Measurements from ENCODE around the gene CSNK1G2.

Gene CSNK1G2

GRCh38 chr19:1952635-1953034 is 11.7 kb downstream of the CSNK1G2 start:
- TF ChIP-seq ZFP30 (CRISPR knock-in tag; IDR thresholded peaks at IDR 0.05) (no peak), CSRNP3 (CRISPR knock-in tag; IDR thresholded peaks at IDR 0.05) (no peak), TOX (CRISPR knock-in tag; IDR thresholded peaks at IDR 0.05; ENCODE audit: borderline replicate concordance) (no peak)
- no peak for ATAC-seq

- TF ChIP-seq ESRRG (CRISPR knock-in tag; IDR thresholded peaks at IDR 0.05) (no peak), TSHZ2 (CRISPR knock-in tag; IDR thresholded peaks at IDR 0.05) (no peak), TCF4 (CRISPR knock-in tag; IDR thresholded peaks at IDR 0.05; ENCODE audit: borderline replicate concordance) (no peak), OSR1 (CRISPR knock-in tag; IDR thresholded peaks at IDR 0.05) (no peak), ZFP30 (CRISPR knock-in tag; IDR thresholded peaks at IDR 0.05) (no peak), POU6F1 (CRISPR knock-in tag; IDR thresholded peaks at IDR 0.05; ENCODE audit: borderline replicate concordance, low read depth) (no peak), CSDC2 (CRISPR knock-in tag; IDR thresholded peaks at IDR 0.05) (no peak), ISL1 (CRISPR knock-in tag; IDR thresholded peaks at IDR 0.05) (no peak), ZNF8 (CRISPR knock-in tag; IDR thresholded peaks at IDR 0.05) (no peak), ZFP3 (CRISPR knock-in tag; IDR thresholded peaks at IDR 0.05) (no peak), PPARA (CRISPR knock-in tag; IDR thresholded peaks at IDR 0.05; ENCODE audit: borderline replicate concordance) (no peak), RARB (CRISPR knock-in tag; IDR thresholded peaks at IDR 0.05) (no peak), PATZ1 (CRISPR knock-in tag; IDR thresholded peaks at IDR 0.05; ENCODE audit: borderline replicate concordance) (no peak), CSRNP3 (CRISPR knock-in tag; IDR thresholded peaks at IDR 0.05) (no peak)
- ATAC-seq, result no peak
These were observed 12.1 kb downstream of the CSNK1G2 start for GRCh38 chr19:1953037-1953436.

- ATAC-seq, result no peak
- TF ChIP-seq CSDC2 (CRISPR knock-in tag; IDR thresholded peaks at IDR 0.05) (no peak), ESRRG (CRISPR knock-in tag; IDR thresholded peaks at IDR 0.05) (no peak), TCF4 (CRISPR knock-in tag; IDR thresholded peaks at IDR 0.05; ENCODE audit: borderline replicate concordance) (no peak), SNAI2 (CRISPR knock-in tag; IDR thresholded peaks at IDR 0.05) (no peak), POU6F1 (CRISPR knock-in tag; IDR thresholded peaks at IDR 0.05; ENCODE audit: borderline replicate concordance, low read depth) (no peak), ZNF70 (CRISPR knock-in tag; IDR thresholded peaks at IDR 0.05) (no peak), ZFP3 (CRISPR knock-in tag; IDR thresholded peaks at IDR 0.05) (no peak), ISL1 (CRISPR knock-in tag; IDR thresholded peaks at IDR 0.05) (no peak), PATZ1 (CRISPR knock-in tag; IDR thresholded peaks at IDR 0.05; ENCODE audit: borderline replicate concordance) (no peak), CSRNP3 (CRISPR knock-in tag; IDR thresholded peaks at IDR 0.05) (no peak), BACH2 (CRISPR knock-in tag; IDR thresholded peaks at IDR 0.05; ENCODE audit: borderline replicate concordance) (no peak), ZNF565 (CRISPR knock-in tag; conservative IDR thresholded peaks at IDR 0.05; ENCODE audit: low read depth) (no peak), ARNTL (CRISPR knock-in tag; IDR thresholded peaks at IDR 0.05; ENCODE audit: borderline replicate concordance, low read depth) (no peak), ZC3H10 (CRISPR knock-in tag; IDR thresholded peaks at IDR 0.05) (no peak), ZNF8 (CRISPR knock-in tag; IDR thresholded peaks at IDR 0.05) (no peak)
These were observed 12.6 kb downstream of the CSNK1G2 start for GRCh38 chr19:1953441-1954094.

All from SK-N-SH treated with all-trans-retinoic acid at 6 μM for 48 hours (cell line).